Gastroesophageal sphincter (tissue), 4 donors: ENCODE results near the gene HADHB. TPM values are rescaled to one million over a fixed set of nuclear protein-coding genes. Genes with fewer than 3 reads are reported as not detected.

Experiments
- ATAC-seq: fragments of 150-250 bp; one replicate; pipeline ENCODE4 v1.9.1; 2016; ENCODE audit warnings: mild to moderate bottlenecking, moderate library complexity
- H3K27ac ChIP-seq, 4 donors: fragments of 200-600 bp; sonication (generic) in 3 of 4; 1 replicate in 3 of 4; 2 replicates in 1 of 4; pipeline ENCODE4 v1.5.1; 2016 to 2019
- H3K27me3 ChIP-seq: fragments of 200-600 bp; sonication (generic); one replicate; pipeline ENCODE4 v1.5.1; 2019
- H3K36me3 ChIP-seq, 2 donors: fragments of 200-600 bp; sonication (generic); one replicate each; pipeline ENCODE4 v1.5.1; 2019; ENCODE audit warnings: control low read depth in 1 of 2
- H3K4me1 ChIP-seq, 3 donors: fragments of 200-600 bp; sonication (generic); 1 replicate in 2 of 3; 2 replicates in 1 of 3; pipeline ENCODE4 v1.5.1; 2016 to 2019; ENCODE audit warnings: control low read depth in 2 of 3
- H3K4me3 ChIP-seq, 2 donors: fragments of 200-600 bp; sonication (generic); one replicate each; pipeline ENCODE4 v1.5.1; 2019; ENCODE audit warnings: mild to moderate bottlenecking in 1 of 2, moderate library complexity in 1 of 2
- H3K9me3 ChIP-seq, 3 donors: fragments of 200-600 bp; sonication (generic); one replicate each; pipeline ENCODE4 v1.5.1; 2017 to 2019; ENCODE audit warnings: control low read depth in 2 of 3
- EP300 ChIP-seq: sonication (generic); formaldehyde crosslinking; IDR thresholded peaks from one replicate; pipeline ENCODE4 v1.6.1; 2017; ENCODE audit warnings: antibody characterized with exemption, mild to moderate bottlenecking
- POLR2A ChIP-seq, 2 donors: fragments of 450-650 bp; IDR thresholded peaks; one replicate each; pipeline ENCODE4 v1.6.1; 2017; ENCODE audit warnings: antibody characterized with exemption in 2 of 2, mild to moderate bottlenecking in 2 of 2, moderate library complexity in 1 of 2
- POLR2AphosphoS5 ChIP-seq: sonication (generic); formaldehyde crosslinking; IDR thresholded peaks from one replicate; pipeline ENCODE4 v1.6.1; 2017; ENCODE audit warnings: antibody characterized with exemption
- WGBS, 2 donors: methylation state at CpG; one replicate each; pipeline ENCODE4 v1.1.5; 2018; ENCODE audit warnings: low coverage in 1 of 2; 5-methylcytosine and 5-hydroxymethylcytosine counted together
- total RNA-seq, 4 donors: library from RNA; depleted of rRNA; stranded (reverse); fragments of >200 nt; gene quantifications; one replicate each; pipeline ENCODE4 v1.1.0, GENCODE V29; 2016
- TF ChIP-seq, protein P1 (sequence below), 4 experiments: fragments of 200-600 bp in 2 of 4; fragments of 450-650 bp in 2 of 4; sonication (generic) in 1 of 4; IDR thresholded peaks; one replicate each; pipeline ENCODE4 v1.5.1; 2017 to 2019; ENCODE audit warnings: antibody characterized with exemption in 4 of 4, mild to moderate bottlenecking in 2 of 4, moderate library complexity in 2 of 4

The HADHB gene
- total RNA-seq, 4 donors from 2014 or later: 127 to 358 (median 218) TPM

DNA sequence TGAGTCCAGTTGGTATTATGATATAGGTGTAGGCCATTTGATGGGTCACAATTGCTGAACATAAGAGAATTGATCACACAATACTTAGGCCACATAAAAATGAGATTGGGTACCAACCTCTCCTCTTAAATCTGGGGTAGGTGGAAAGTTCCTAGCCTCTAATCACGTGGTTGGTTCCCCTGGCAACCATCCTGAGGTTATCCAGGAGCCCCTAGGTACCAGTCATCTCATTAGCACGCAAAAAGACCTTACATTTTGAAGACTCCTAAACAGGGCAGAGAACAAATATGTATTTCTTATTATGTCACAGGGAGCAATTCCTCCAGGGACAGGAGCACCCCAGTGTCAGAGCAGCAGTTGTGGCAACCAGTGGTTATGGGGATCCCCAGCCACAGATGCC lies 88.6 kb downstream of the HADHB start:
- H3K27me3 ChIP-seq: no peaks in the 10 kb centered on the region
- no peak overlapping the region for H3K27ac ChIP-seq
- no peaks in the 10 kb centered on the region for H3K36me3 ChIP-seq
- no peak for ATAC-seq
- TF ChIP-seq POLR2A (IDR thresholded peaks at IDR 0.05) (no peak), EP300 (no peak), POLR2AphosphoS5 (no peak)
- TF ChIP-seq, protein P1, sequence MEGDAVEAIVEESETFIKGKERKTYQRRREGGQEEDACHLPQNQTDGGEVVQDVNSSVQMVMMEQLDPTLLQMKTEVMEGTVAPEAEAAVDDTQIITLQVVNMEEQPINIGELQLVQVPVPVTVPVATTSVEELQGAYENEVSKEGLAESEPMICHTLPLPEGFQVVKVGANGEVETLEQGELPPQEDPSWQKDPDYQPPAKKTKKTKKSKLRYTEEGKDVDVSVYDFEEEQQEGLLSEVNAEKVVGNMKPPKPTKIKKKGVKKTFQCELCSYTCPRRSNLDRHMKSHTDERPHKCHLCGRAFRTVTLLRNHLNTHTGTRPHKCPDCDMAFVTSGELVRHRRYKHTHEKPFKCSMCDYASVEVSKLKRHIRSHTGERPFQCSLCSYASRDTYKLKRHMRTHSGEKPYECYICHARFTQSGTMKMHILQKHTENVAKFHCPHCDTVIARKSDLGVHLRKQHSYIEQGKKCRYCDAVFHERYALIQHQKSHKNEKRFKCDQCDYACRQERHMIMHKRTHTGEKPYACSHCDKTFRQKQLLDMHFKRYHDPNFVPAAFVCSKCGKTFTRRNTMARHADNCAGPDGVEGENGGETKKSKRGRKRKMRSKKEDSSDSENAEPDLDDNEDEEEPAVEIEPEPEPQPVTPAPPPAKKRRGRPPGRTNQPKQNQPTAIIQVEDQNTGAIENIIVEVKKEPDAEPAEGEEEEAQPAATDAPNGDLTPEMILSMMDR (IDR thresholded peaks at IDR 0.05): no peak
- H3K4me1 ChIP-seq: peaks cover 0 to 5% (median 0%) of the 10 kb centered on the region in 3 donors
- WGBS, 2 donors: 29% methylated on average over 1 of the region's 2 CpGs; no CpG with 5 or more reads in 1 of the 2 donors
- no peaks in the 10 kb centered on the region for H3K9me3 ChIP-seq
- H3K4me3 ChIP-seq: no peak overlapping the region

DNA sequence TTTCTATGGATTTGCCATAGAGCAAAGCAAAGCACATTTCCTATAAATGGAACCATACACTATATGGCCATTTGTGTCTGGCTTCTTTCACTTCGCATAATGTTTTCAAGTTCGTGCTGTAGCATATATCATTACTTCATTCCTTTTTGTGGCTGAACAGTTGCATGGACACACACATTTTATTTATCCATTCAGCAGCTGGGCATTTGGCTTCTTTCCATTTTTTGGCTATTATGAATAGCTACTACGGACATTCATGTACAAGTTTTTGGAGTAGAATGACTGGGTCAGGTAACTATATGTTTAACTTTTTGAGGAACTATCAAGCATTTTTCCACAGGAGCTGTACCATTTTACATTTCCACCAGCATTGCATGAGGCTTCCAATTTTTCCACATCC lies 90.5 kb downstream of the HADHB start:
- no peak overlapping the region for H3K27ac ChIP-seq
- 11 to 42% methylated on average over 3 of the region's 3 CpGs for WGBS, 2 donors
- no peaks in the 10 kb centered on the region for H3K36me3 ChIP-seq
- no peaks in the 10 kb centered on the region for H3K9me3 ChIP-seq
- no peak overlapping the region for H3K4me3 ChIP-seq
- ATAC-seq: no peak
- no peak for TF ChIP-seq EP300
- TF ChIP-seq, protein P1 (IDR thresholded peaks at IDR 0.05): no peak
- no peak for TF ChIP-seq POLR2A (IDR thresholded peaks at IDR 0.05)
- TF ChIP-seq POLR2AphosphoS5: no peak
- H3K4me1 ChIP-seq: peaks cover 0 to 5% (median 0%) of the 10 kb centered on the region in 3 donors
- no peaks in the 10 kb centered on the region for H3K27me3 ChIP-seq

DNA sequence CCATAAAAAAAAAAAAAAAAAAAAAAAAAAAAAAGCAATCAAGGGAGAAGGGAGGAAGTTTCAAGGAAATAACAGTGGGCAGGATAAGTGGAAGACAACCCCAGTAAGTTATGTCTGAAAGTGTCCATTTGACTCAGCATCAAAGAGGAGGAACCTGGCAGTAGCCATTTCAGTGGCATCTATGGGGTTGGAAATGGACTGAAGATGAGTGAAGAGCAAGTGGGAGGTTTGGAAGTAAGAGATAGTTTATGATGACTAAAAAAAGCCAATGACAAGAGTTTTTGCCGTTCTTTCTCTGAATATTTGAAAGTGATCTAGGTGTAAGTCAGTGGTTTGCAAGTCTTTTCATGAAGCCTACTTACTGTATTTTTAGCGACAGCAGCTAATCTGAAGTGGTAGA lies 92.0 kb downstream of the HADHB start:
- H3K27me3 ChIP-seq: no peaks in the 10 kb centered on the region
- no peaks in the 10 kb centered on the region for H3K9me3 ChIP-seq
- H3K4me1 ChIP-seq: peaks cover 0 to 5% (median 0%) of the 10 kb centered on the region in 3 donors
- WGBS, 2 donors: 81 to 100% methylated on average over 2 of the region's 2 CpGs
- no peak overlapping the region for H3K27ac ChIP-seq
- no peak overlapping the region for H3K4me3 ChIP-seq
- TF ChIP-seq, protein P1 (IDR thresholded peaks at IDR 0.05): no peak
- no peak for TF ChIP-seq POLR2AphosphoS5
- H3K36me3 ChIP-seq: no peaks in the 10 kb centered on the region
- ATAC-seq: no peak

DNA sequence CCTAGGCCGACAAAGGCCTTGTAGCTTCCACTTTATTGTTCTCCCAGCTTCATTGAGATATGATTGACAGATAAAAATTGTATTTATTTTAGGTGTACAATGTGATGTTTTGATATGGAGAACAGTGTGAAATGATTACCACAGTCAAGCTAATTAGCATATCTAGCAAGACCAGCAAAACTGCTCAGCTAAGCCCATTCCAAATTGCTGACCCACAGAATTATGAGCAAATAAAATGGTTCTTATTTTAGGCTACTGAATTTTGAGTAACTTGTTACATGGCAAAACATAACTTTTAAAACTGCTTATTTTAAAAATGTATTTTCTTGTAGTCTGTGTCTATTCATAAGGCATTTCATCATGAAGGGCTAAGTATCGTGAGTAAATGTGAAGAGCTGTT lies 92.6 kb downstream of the HADHB start:
- TF ChIP-seq POLR2A (IDR thresholded peaks at IDR 0.05): no peak
- TF ChIP-seq, protein P1 (IDR thresholded peaks at IDR 0.05): no peak
- TF ChIP-seq POLR2AphosphoS5: no peak
- no peak for TF ChIP-seq EP300
- H3K36me3 ChIP-seq: no peaks in the 10 kb centered on the region
- no peak overlapping the region for H3K27ac ChIP-seq
- 88 to 100% methylated on average over 2 of the region's 2 CpGs for WGBS, 2 donors
- no peaks in the 10 kb centered on the region for H3K27me3 ChIP-seq
- H3K9me3 ChIP-seq: no peaks in the 10 kb centered on the region
- H3K4me3 ChIP-seq: no peak overlapping the region
- no peak for ATAC-seq
- H3K4me1 ChIP-seq: peaks cover 0 to 5% (median 0%) of the 10 kb centered on the region in 3 donors

Other genes starting within 250 kb of the HADHB start
- gene RAB10, start 210.9 kb upstream of the HADHB start, total RNA-seq: 100 to 1,000 TPM in 3 of 4 donors, 10 to 100 TPM in 1; 91.9 to 117 (median 103) TPM
- 1 to 10 TPM; 1.8 to 5.5 (median 3.3) TPM for gene GAREM2, start 71.9 kb upstream of the HADHB start, total RNA-seq
- 100 to 1,000 TPM; 154 to 277 (median 186) TPM for gene HADHA, start 307 bp upstream of the HADHB start, total RNA-seq
- gene SELENOI, start 101.2 kb downstream of the HADHB start, total RNA-seq: 10 to 100 TPM in 1 of 4 donors, 1 to 10 TPM in 3; 7.0 to 10.9 (median 8.7) TPM
- not detected for gene ADGRF3, start 101.8 kb downstream of the HADHB start, total RNA-seq
- 1 to 10 TPM in 1 of 4 donors, under 1 TPM in 2, not detected in 1; 0.27 to 2.3 (median 0.54) TPM for gene DRC1, start 157.0 kb downstream of the HADHB start, total RNA-seq
- under 1 TPM in 2 of 4 donors, not detected in 2; under 0.01 to 0.35 TPM for gene OTOF, start 233.2 kb downstream of the HADHB start, total RNA-seq